ENCODE measurements around the gene C22orf23. TPM values are rescaled to one million over a fixed set of nuclear protein-coding genes. Genes with fewer than 3 reads are reported as not detected.

Gene C22orf23
- total and polyA plus RNA-seq, 10 of the 15 experiments (the other 5 are each of a cell fraction or from before 2014, with no cell fraction given): 0.04 to 0.38 (median 0.11) TPM; not detected in 5

DNA sequence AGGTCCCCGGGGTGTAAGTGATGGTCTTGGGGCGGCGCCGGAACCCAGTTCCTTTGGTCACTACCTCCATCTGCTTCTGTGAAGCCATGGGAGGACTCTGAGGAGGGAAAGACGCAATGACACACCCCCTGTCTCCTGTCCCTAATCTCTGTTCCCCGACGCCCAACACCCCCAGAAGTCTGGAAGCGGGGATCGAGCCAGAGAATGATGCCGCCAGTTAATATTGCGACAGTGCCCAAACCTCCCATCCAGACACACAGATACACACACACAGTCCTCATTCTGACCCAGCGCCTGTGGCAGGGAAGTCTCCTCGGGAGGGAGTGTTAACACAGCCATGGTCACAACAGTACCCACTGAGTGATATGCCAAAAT is 352 bp downstream of the C22orf23 start:
- Histone ChIP-seq H3K9me3 (replicated peaks; ENCODE audit: control insufficient read depth, insufficient read depth, low read length) (no peaks in the 10 kb centered on the region), H3K27me3 (replicated peaks in 1 of 2; ENCODE audit: control insufficient read depth in 2 of 2, insufficient read depth in 2 of 2, low read length in 1 of 2) (0 out of 4 replicates have a peak, but pooled peaks cover 0 to 1% of the 10 kb centered on the region in 2 experiments), H3K36me3 (ENCODE audit: control insufficient read depth in 2 of 2, insufficient read depth in 2 of 2, low read length in 1 of 2) (peaks cover 1 to 10% of the 10 kb centered on the region in 2 experiments; a peak in 2 of 4 replicates), H3K4me2 (ENCODE audit: control insufficient read depth, insufficient read depth) (peak overlapping the region; percentile 100), H3K4me3 (peak overlapping the region; percentile 89), H3K4me1 (ENCODE audit: control insufficient read depth, insufficient read depth, low read length) (peaks cover 4% of the 10 kb centered on the region; the same call in 1 of the 2 replicates), H4K20me1 (ENCODE audit: control insufficient read depth, insufficient read depth) (no peaks in the 10 kb centered on the region), H3K27ac (ENCODE audit: control insufficient read depth, insufficient read depth) (no peak overlapping the region), H3K9ac (ENCODE audit: control insufficient read depth, insufficient read depth, low read length) (peak overlapping the region; percentile 81; the same call in 1 of the 2 replicates), H3K79me2 (ENCODE audit: control insufficient read depth, insufficient read depth, low read length) (peaks cover 15% of the 10 kb centered on the region), H2AFZ (ENCODE audit: control insufficient read depth, low read depth, low read length) (peak overlapping the region; percentile 91)
- TF ChIP-seq, protein P1, sequence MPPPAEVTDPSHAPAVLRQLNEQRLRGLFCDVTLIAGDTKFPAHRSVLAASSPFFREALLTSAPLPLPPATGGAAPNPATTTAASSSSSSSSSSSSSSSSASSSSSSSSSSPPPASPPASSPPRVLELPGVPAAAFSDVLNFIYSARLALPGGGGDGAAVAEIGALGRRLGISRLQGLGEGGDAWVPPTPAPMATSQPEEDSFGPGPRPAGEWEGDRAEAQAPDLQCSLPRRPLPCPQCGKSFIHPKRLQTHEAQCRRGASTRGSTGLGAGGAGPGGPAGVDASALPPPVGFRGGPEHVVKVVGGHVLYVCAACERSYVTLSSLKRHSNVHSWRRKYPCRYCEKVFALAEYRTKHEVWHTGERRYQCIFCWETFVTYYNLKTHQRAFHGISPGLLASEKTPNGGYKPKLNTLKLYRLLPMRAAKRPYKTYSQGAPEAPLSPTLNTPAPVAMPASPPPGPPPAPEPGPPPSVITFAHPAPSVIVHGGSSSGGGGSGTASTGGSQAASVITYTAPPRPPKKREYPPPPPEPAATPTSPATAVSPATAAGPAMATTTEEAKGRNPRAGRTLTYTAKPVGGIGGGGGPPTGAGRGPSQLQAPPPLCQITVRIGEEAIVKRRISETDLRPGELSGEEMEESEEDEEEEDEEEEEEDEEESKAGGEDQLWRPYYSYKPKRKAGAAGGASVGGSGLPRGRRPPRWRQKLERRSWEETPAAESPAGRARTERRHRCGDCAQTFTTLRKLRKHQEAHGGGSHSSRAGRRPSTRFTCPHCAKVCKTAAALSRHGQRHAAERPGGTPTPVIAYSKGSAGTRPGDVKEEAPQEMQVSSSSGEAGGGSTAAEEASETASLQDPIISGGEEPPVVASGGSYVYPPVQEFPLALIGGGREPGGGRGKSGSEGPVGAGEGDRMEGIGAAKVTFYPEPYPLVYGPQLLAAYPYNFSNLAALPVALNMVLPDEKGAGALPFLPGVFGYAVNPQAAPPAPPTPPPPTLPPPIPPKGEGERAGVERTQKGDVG (CRISPR knock-in tag; IDR thresholded peaks at IDR 0.05): no peak
- TF ChIP-seq HCFC1 (IDR thresholded peaks at IDR 0.05; ENCODE audit: low read length) (no peak), RBBP5 (conservative IDR thresholded peaks at IDR 0.05) (no peak), EP300 (IDR thresholded peaks at IDR 0.05; ENCODE audit: borderline replicate concordance in 1 of 2, control insufficient read depth in 1 of 2, low read depth in 2 of 2, low read length in 2 of 2) (no peak), ZNF207 (IDR thresholded peaks at IDR 0.05; ENCODE audit: borderline replicate concordance) (no peak), JUNB (IDR thresholded peaks at IDR 0.05) (no peak), EZH2 (IDR thresholded peaks at IDR 0.05; ENCODE audit: borderline replicate concordance, control insufficient read depth, low read depth, low read length) (no peak), DPF2 (IDR thresholded peaks at IDR 0.05) (no peak), ZNF274 (IDR thresholded peaks at IDR 0.05; ENCODE audit: insufficient read depth, insufficient read length) (no peak), CHD1 (IDR thresholded peaks at IDR 0.05; ENCODE audit: low read depth, low read length) (no peak), NFIC (IDR thresholded peaks at IDR 0.05; ENCODE audit: low read depth, low read length) (no peak), CHD4 (IDR thresholded peaks at IDR 0.05) (no peak), HDAC6 (IDR thresholded peaks at IDR 0.05; ENCODE audit: unreplicated experiment) (no peak), CBFB (IDR thresholded peaks at IDR 0.05; ENCODE audit: low read depth) (no peak), ZZZ3 (IDR thresholded peaks at IDR 0.05; ENCODE audit: control insufficient read depth, insufficient read length, low read depth) (no peak), TARDBP (IDR thresholded peaks at IDR 0.05; ENCODE audit: borderline replicate concordance) (no peak), CREM (IDR thresholded peaks at IDR 0.05; ENCODE audit: low read depth) (no peak)
- TF ChIP-seq, protein P2, sequence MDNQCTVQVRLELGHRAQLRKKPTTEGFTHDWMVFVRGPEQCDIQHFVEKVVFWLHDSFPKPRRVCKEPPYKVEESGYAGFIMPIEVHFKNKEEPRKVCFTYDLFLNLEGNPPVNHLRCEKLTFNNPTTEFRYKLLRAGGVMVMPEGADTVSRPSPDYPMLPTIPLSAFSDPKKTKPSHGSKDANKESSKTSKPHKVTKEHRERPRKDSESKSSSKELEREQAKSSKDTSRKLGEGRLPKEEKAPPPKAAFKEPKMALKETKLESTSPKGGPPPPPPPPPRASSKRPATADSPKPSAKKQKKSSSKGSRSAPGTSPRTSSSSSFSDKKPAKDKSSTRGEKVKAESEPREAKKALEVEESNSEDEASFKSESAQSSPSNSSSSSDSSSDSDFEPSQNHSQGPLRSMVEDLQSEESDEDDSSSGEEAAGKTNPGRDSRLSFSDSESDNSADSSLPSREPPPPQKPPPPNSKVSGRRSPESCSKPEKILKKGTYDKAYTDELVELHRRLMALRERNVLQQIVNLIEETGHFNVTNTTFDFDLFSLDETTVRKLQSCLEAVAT (IDR thresholded peaks at IDR 0.05): no peak
- no TSS peak for BruUV-seq (replicated peaks)
- ChIA-PET SMC1A (ENCODE audit: uncharacterized antibody, unreplicated experiment) (interaction anchor here (1.1 to 2.7 kb wide), 3 partner anchors 12 to 103 kb away, joined by 3 to 15 read pairs (median 4); no protein-coding TSS in a partner anchor), RAD21 (ENCODE audit: unreplicated experiment) (interaction anchor here (0.8 to 2.5 kb wide), 4 partner anchors 13 to 292 kb away, joined by 3 to 7 read pairs (median 3); partner anchors contain the start of gene ANKRD54), CTCF (interaction anchor here (0.9 to 4.8 kb wide), 5 partner anchors 13 to 385 kb away, joined by 3 to 42 read pairs (median 6); no protein-coding TSS in a partner anchor), POLR2A (interaction anchor here (1.0 to 1.6 kb wide), 3 partner anchors 10 to 231 kb away, joined by 4 to 6 read pairs (median 6); partner anchors contain the start of gene GCAT)
- in situ Hi-C loops (cut with MboI): no loop called here
- ATAC-seq (peak; percentile 57), FAIRE-seq (no peak), DNase-seq (ENCODE audit: low read depth, low spot score) (no peak)
- 1% methylated on average over 13 of the region's 13 CpGs for WGBS (ENCODE audit: insufficient coverage, insufficient replicate concordance, low lambda C conversion rate, missing lambda C conversion rate)
- intact Hi-C loops (cut with micrococcal nuclease; ENCODE audit: unreplicated experiment): no loop called here

All from GM12878 (cell line).